HG02870 (cell line): ENCODE results near the gene SLC27A2.
"Not testable (repeated sequence)": the region's sequence is repeated elsewhere in the genome, so short reads cannot be mapped to it uniquely, and the experiment has no call there.

Experiments used
- ATAC-seq: cut with Tn5 transposase; IDR thresholded peaks from one replicate; pipeline ENCODE4 v1.9.1; 2021; ENCODE audit warnings: mild to moderate bottlenecking, moderate library complexity; ENCODE audit not compliant: unreplicated experiment

The SLC27A2 gene

GRCh38 chr15:50163719-50164410, 18.1 kb upstream of the SLC27A2 start:
- no peak for ATAC-seq

GRCh38 chr15:50164458-50164857, 17.5 kb upstream of the SLC27A2 start:
- ATAC-seq, result no peak

GRCh38 chr15:50166216-50166615, 15.8 kb upstream of the SLC27A2 start:
- ATAC-seq, result no peak

- no peak for ATAC-seq
Measured at GRCh38 chr15:50167110-50167509, 14.9 kb upstream of the SLC27A2 start.

GRCh38 chr15:50168379-50168778, 13.6 kb upstream of the SLC27A2 start:
- ATAC-seq, result no peak

- ATAC-seq, result no peak
Measured at GRCh38 chr15:50168783-50169411, 13.1 kb upstream of the SLC27A2 start.

- ATAC-seq, result not testable (repeated sequence)
Measured at GRCh38 chr15:50172360-50172895, 9.6 kb upstream of the SLC27A2 start.

GRCh38 chr15:50176869-50177268, 5.1 kb upstream of the SLC27A2 start:
- ATAC-seq, result no peak

- no peak for ATAC-seq
Measured at GRCh38 chr15:50180091-50180490, 1.9 kb upstream of the SLC27A2 start.

GRCh38 chr15:50180582-50180981, 1.4 kb upstream of the SLC27A2 start:
- ATAC-seq, result no peak

- no peak for ATAC-seq
Measured at GRCh38 chr15:50181201-50181968, 611 bp upstream of the SLC27A2 start.

GRCh38 chr15:50182219-50183013, 420 bp downstream of the SLC27A2 start:
- peak; percentile 61 for ATAC-seq

- no peak for ATAC-seq
Measured at GRCh38 chr15:50183112-50183794, 1.3 kb downstream of the SLC27A2 start.

- no peak for ATAC-seq
Measured at GRCh38 chr15:50184863-50185504, 3.0 kb downstream of the SLC27A2 start.

- ATAC-seq, result no peak
Measured at GRCh38 chr15:50186090-50186489, 4.1 kb downstream of the SLC27A2 start.

GRCh38 chr15:50186752-50187151, 4.8 kb downstream of the SLC27A2 start:
- ATAC-seq, result no peak

- ATAC-seq, result no peak
Measured at GRCh38 chr15:50187525-50187924, 5.5 kb downstream of the SLC27A2 start.

- ATAC-seq, result no peak
Measured at GRCh38 chr15:50187997-50188396, 6.0 kb downstream of the SLC27A2 start.

- ATAC-seq, result not testable (repeated sequence)
Measured at GRCh38 chr15:50188793-50189192, 6.8 kb downstream of the SLC27A2 start.

GRCh38 chr15:50189633-50190032, 7.6 kb downstream of the SLC27A2 start:
- ATAC-seq, result no peak
